SU-DHL-6 (cell line): Measurements from ENCODE around the gene NCOA1.

Source experiments
- EZH2phosphoT487 ChIP-seq: fragments of 200-600 bp; sonication (generic), shearing (Covaris generic); conservative IDR thresholded peaks from 2 replicates; pipeline ENCODE4 v1.6.1; 2018; ENCODE audit warnings: mild to moderate bottlenecking, antibody characterized with exemption, low read length, moderate library complexity, mixed read lengths
- TF ChIP-seq, protein P1 (sequence below): fragments of 200-600 bp; sonication (generic); IDR thresholded peaks from one replicate; pipeline ENCODE4 v1.5.1; 2017; ENCODE audit warnings: antibody characterized with exemption, mild to moderate bottlenecking, low read length, moderate library complexity; ENCODE audit not compliant: insufficient read depth, poor library complexity, severe bottlenecking

DNA sequence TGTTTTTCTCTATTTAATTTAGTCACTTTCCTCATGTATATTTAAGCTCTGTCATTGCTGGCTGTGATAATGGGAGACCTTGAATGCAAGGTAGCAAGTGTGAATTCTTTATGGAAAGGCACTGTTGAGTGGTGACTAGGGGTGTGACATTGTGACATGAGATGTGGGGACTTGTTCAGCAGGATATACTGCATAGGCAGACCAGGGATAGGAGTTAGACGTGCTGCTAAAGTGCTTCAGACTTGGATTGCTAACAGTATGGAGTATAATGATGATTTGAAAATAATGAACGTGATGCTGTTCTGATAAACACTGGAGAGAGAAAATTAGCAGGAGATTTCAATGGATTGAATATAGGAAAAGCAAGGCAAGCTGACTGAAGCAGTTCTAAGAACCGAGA lies 135.1 kb downstream of the NCOA1 start:
- TF ChIP-seq, protein P1, sequence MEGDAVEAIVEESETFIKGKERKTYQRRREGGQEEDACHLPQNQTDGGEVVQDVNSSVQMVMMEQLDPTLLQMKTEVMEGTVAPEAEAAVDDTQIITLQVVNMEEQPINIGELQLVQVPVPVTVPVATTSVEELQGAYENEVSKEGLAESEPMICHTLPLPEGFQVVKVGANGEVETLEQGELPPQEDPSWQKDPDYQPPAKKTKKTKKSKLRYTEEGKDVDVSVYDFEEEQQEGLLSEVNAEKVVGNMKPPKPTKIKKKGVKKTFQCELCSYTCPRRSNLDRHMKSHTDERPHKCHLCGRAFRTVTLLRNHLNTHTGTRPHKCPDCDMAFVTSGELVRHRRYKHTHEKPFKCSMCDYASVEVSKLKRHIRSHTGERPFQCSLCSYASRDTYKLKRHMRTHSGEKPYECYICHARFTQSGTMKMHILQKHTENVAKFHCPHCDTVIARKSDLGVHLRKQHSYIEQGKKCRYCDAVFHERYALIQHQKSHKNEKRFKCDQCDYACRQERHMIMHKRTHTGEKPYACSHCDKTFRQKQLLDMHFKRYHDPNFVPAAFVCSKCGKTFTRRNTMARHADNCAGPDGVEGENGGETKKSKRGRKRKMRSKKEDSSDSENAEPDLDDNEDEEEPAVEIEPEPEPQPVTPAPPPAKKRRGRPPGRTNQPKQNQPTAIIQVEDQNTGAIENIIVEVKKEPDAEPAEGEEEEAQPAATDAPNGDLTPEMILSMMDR: no peak
- TF ChIP-seq EZH2phosphoT487: no peak
